Esophagus muscularis mucosa (tissue), 4 donors: Measurements from ENCODE around the gene MLKL. TPM values are rescaled to one million over a fixed set of nuclear protein-coding genes. Genes with fewer than 3 reads are reported as not detected.

Experiments used
- DNase-seq: peaks from one replicate; pipeline ENCODE4 v3.0.0-alpha.2; 2017; ENCODE audit errors: extremely low spot score
- H3K27ac ChIP-seq, 4 donors: fragments of 200-600 bp; sonication (generic); replicated peaks in 1 of 4; 1 replicate in 3 of 4; 2 replicates in 1 of 4; pipeline ENCODE4 v1.5.1; 2016 to 2019; ENCODE audit warnings: mild to moderate bottlenecking in 1 of 4
- H3K27me3 ChIP-seq, 4 donors: fragments of 200-600 bp; sonication (generic); one replicate each; pipeline versions ENCODE4 v1.5.1 to v1.6.0; 2016 to 2019
- H3K36me3 ChIP-seq, 4 donors: fragments of 200-600 bp; sonication (generic); one replicate each; pipeline ENCODE4 v1.5.1; 2016 to 2019
- H3K4me1 ChIP-seq, 4 donors: fragments of 200-600 bp; sonication (generic); one replicate each; pipeline ENCODE4 v1.5.1; 2016 to 2019
- H3K4me3 ChIP-seq, 4 donors: fragments of 200-600 bp; sonication (generic); 1 replicate in 2 of 4; 2 replicates in 2 of 4; pipeline ENCODE4 v1.5.1; 2016 to 2019; ENCODE audit warnings: mild to moderate bottlenecking in 4 of 4, moderate library complexity in 1 of 4
- H3K9me3 ChIP-seq, 4 donors: fragments of 200-600 bp; sonication (generic); 1 replicate in 3 of 4; 2 replicates in 1 of 4; pipeline ENCODE4 v1.5.1; 2016 to 2019
- CTCF ChIP-seq, 3 experiments: fragments of 200-600 bp in 2 of 3; fragments of 450-650 bp in 1 of 3; sonication (generic) in 2 of 3; IDR thresholded peaks; one replicate each; pipeline ENCODE4 v1.5.1; 2017 to 2019; ENCODE audit warnings: antibody characterized with exemption in 3 of 3, mild to moderate bottlenecking in 2 of 3, moderate library complexity in 1 of 3
- EP300 ChIP-seq: sonication (generic); formaldehyde crosslinking; IDR thresholded peaks from one replicate; pipeline ENCODE4 v1.6.1; 2017; ENCODE audit warnings: antibody characterized with exemption
- POLR2A ChIP-seq: fragments of 450-650 bp; IDR thresholded peaks from one replicate; pipeline ENCODE4 v1.6.1; 2017; ENCODE audit warnings: antibody characterized with exemption, moderate library complexity, mild to moderate bottlenecking, low read depth
- POLR2AphosphoS5 ChIP-seq, 2 donors: sonication (generic); formaldehyde crosslinking; IDR thresholded peaks; one replicate each; pipeline ENCODE4 v1.6.1; 2017; ENCODE audit warnings: antibody characterized with exemption in 2 of 2
- WGBS: methylation state at CpG from one replicate; pipeline ENCODE4 v1.1.5; 2018; 5-methylcytosine and 5-hydroxymethylcytosine counted together
- intact Hi-C: fragments of 100-400 bp; cut with DNase I; formaldehyde crosslinking; loops from one replicate; pipeline ENCODE4 v1.15.1; 2023
- total RNA-seq, 4 donors: library from RNA; depleted of rRNA; stranded (reverse); fragments of >200 nt; gene quantifications; one replicate each; pipeline versions ENCODE4 v1.1.0 to v1.2.1, GENCODE V29; 2016

MLKL gene
- total RNA-seq, 4 donors from 2014 or later, result 5.8 to 19.9 (median 7.3) TPM

- intact Hi-C loops, result no loop called here
- WGBS, result 91% methylated on average over 15 of the region's 15 CpGs
Measured at GRCh38 chr16:74716355-74716754, 15.7 kb upstream of the MLKL start.

GRCh38 chr16:74713876-74714275, 13.2 kb upstream of the MLKL start:
- intact Hi-C loops, result no loop called here
- 98% methylated on average over 7 of the region's 10 CpGs for WGBS
- TF ChIP-seq EP300 (no peak), POLR2AphosphoS5 (IDR thresholded peaks at IDR 0.05) (no peak), POLR2A (no peak), CTCF (IDR thresholded peaks at IDR 0.05) (no peak)
- DNase-seq, result no peak
- no peak overlapping the region for H3K27ac ChIP-seq
- H3K4me3 ChIP-seq, result no peak overlapping the region
- no peaks in the 10 kb centered on the region for H3K9me3 ChIP-seq
- H3K36me3 ChIP-seq, result no peaks in the 10 kb centered on the region
- H3K4me1 ChIP-seq, result peaks cover 0 to 4% (median 0%) of the 10 kb centered on the region in 4 donors
- no peaks in the 10 kb centered on the region for H3K27me3 ChIP-seq

More at GRCh38 chr16:74716355-74716754, 15.7 kb upstream of the MLKL start:
- DNase-seq, result no peak
- Histone ChIP-seq H3K27ac (no peak overlapping the region), H3K4me3 (no peak overlapping the region), H3K9me3 (no peaks in the 10 kb centered on the region), H3K27me3 (no peaks in the 10 kb centered on the region), H3K36me3 (no peaks in the 10 kb centered on the region), H3K4me1 (no peaks in the 10 kb centered on the region)
- no peak for TF ChIP-seq CTCF (IDR thresholded peaks at IDR 0.05)
- no peak for TF ChIP-seq POLR2AphosphoS5 (IDR thresholded peaks at IDR 0.05)
- no peak for TF ChIP-seq POLR2A
- TF ChIP-seq EP300, result no peak

- Histone ChIP-seq H3K27me3 (no peaks in the 10 kb centered on the region), H3K36me3 (no peaks in the 10 kb centered on the region), H3K4me3 (no peak overlapping the region), H3K27ac (no peak overlapping the region), H3K9me3 (no peaks in the 10 kb centered on the region), H3K4me1 (peaks cover 0 to 4% (median 0%) of the 10 kb centered on the region in 4 donors)
- TF ChIP-seq EP300 (no peak), POLR2AphosphoS5 (IDR thresholded peaks at IDR 0.05) (no peak), CTCF (IDR thresholded peaks at IDR 0.05) (no peak), POLR2A (no peak)
- intact Hi-C loops, result no loop called here
- WGBS, result 68% methylated on average over 10 of the region's 10 CpGs
- DNase-seq, result no peak
Measured at GRCh38 chr16:74713325-74713724, 12.7 kb upstream of the MLKL start.

GRCh38 chr16:74711938-74712337, 11.3 kb upstream of the MLKL start:
- H3K4me3 ChIP-seq, result no peak overlapping the region
- H3K9me3 ChIP-seq, result no peaks in the 10 kb centered on the region
- no peak for DNase-seq
- H3K36me3 ChIP-seq, result no peaks in the 10 kb centered on the region
- no peaks in the 10 kb centered on the region for H3K27me3 ChIP-seq
- intact Hi-C loops, result no loop called here
- 93% methylated on average over 9 of the region's 12 CpGs for whole genome bisulfite sequencing
- TF ChIP-seq POLR2AphosphoS5 (IDR thresholded peaks at IDR 0.05) (no peak), CTCF (IDR thresholded peaks at IDR 0.05) (no peak), POLR2A (no peak), EP300 (no peak)
- H3K27ac ChIP-seq, result no peak overlapping the region
- H3K4me1 ChIP-seq, result peaks cover 0 to 4% (median 0%) of the 10 kb centered on the region in 4 donors

- no peaks in the 10 kb centered on the region for H3K27me3 ChIP-seq
- DNase-seq, result no peak
- H3K36me3 ChIP-seq, result no peaks in the 10 kb centered on the region
- H3K4me3 ChIP-seq, result no peak overlapping the region
- H3K4me1 ChIP-seq, result peaks cover 0 to 4% (median 0%) of the 10 kb centered on the region in 4 donors
- no peaks in the 10 kb centered on the region for H3K9me3 ChIP-seq
- no peak overlapping the region for H3K27ac ChIP-seq
- 97% methylated on average over 8 of the region's 8 CpGs for WGBS
- intact Hi-C loops, result no loop called here
- TF ChIP-seq CTCF (IDR thresholded peaks at IDR 0.05), result no peak
- no peak for TF ChIP-seq POLR2A
- TF ChIP-seq EP300, result no peak
- TF ChIP-seq POLR2AphosphoS5 (IDR thresholded peaks at IDR 0.05), result no peak
Measured at GRCh38 chr16:74710401-74710800, 9.7 kb upstream of the MLKL start.
